ENCODE results near the gene SLC30A2.

Gene SLC30A2

DNA sequence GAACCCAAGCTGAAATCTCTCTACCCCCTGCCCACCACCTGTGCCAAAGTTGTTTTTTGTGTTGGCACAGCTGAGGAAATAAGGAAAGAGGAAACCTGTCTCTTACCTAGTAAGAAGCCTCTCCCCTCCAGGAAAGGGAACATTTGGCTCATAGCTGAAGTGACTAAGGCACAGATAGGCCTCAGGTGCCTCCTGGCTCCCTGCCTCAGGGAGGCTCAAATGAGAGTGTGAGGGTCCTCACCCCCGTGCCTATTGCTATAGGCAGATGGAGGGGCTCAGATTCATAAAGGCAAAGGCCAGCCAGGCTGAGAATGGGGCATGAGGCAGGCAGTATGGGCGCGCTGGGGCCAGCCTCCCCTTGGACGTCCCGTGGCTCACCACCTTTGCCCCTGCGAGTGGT is 7.4 kb downstream of the SLC30A2 start:
- no peak for DNase-seq

DNA sequence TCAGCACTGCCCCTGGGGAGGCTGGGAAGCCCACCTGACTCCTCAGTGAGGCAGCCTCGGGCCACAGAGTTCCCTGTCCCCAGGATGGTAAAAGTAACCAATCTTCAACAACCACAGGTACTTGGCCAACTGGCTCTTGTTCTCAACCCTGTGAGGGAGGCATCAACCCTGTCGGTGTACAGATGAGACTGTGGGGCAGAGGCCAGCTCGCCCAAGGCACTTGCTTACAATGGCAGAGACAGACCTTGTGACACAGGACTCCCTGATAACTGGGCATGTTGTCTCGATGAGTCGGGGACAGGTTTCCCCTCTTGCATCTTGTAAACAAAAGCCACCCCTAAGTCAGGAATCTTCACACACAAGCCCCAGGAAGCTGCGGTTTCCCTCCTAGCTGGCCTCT is 8.0 kb downstream of the SLC30A2 start:
- no peak for DNase-seq

DNA sequence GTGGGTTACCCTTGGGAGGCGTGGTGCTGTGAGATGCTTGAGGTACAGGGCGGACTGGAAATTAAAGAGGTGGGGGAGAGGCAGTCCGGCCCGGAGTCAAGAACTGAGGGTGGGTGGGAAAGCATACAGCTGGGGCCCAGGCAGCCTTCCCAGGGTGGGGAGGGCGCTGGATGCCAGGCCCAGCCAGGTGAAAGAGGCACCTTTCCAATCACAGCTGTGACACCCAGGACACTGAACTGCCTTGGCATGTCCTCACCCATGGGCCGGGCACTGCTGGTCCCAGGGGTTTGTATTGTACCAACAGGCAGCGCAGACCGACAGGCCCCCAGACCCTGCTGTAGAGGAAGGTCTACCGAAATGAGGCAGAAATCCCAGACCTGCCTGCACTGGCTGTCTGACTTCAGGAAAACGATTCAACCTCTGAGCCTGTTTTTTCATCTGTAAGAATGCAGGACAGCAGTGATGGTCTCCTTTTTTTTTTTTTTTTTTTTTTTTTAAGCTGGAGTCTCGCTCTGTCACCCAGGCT is 9.1 kb downstream of the SLC30A2 start:
- DNase-seq = no peak

DNA sequence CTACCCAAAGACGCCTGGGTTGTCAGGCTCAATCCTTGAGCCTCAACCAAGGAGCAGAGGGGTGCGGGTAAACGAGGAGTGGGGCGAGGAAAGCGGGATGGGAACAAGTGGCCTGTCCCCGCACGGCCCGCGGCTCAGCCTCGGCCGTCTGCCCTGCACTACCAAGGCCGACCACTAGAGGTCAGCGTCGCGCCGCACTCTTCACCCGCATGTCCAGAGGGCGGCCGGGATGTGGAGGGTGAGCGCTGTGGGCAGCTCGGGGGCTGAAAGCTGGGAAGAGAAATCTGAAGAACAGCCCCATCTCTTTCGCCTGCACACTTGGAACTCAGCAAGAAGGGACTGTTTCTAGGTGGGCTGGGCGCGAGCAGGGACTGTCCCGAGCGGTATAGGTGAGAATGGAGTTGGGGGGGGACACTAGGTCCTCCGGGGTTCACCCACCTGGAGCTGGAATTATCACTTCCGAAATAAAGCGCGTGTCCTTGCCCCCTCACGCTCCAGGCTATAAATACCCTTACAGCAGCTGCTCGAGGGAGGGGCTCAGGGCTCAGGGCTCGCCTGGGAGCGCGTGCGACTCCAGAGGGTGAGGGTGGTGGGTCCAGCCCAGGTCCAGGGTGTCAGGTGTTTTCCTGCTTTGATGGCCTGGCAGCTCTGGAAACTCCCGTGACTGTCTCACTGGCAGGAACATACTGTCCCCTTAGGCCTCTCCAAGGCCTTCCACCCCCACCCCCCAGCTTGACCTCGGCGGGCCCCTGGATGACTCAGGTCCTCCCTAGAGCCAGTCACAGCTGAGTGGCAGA is 9.8 kb downstream of the SLC30A2 start:
- no peak for DNase-seq

DNA sequence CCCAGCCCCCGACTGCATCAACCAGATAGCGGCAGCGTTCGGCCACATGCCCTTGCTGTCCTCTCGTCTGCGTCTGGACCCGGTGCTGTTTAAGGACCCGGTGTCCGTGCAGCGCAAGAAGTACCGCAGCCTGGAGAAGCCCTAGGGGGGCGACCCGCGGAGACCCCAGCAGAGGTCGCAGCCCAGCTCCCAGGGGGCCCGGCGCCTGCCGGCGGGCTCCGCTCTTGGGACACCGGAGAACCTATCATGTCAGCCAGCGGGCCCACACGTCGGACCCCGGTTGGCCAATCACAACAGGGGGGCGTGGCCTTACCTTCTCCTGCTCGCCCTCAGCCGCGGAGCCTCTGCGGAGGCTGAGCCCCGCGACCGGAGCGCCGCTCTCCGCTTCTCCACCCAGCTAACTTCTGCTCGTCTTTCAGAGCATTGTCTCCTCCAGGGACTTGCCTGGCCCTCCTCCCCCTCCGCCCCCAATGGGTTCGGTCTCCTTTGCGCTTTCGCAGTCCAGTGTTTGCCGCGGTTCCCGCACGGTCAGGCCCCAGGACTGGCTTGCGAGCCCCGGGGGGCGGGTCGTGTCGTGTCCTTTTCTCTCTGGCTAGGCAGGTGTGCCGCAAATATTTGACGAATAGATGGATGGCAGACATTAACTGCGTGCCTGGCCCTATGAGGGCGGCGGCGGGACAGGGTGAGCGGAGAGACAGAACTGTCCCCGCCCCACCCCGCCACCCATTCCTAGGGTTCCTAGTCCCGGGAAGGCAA is 10.5 kb downstream of the SLC30A2 start:
- DNase-seq = peak; percentile 57

DNA sequence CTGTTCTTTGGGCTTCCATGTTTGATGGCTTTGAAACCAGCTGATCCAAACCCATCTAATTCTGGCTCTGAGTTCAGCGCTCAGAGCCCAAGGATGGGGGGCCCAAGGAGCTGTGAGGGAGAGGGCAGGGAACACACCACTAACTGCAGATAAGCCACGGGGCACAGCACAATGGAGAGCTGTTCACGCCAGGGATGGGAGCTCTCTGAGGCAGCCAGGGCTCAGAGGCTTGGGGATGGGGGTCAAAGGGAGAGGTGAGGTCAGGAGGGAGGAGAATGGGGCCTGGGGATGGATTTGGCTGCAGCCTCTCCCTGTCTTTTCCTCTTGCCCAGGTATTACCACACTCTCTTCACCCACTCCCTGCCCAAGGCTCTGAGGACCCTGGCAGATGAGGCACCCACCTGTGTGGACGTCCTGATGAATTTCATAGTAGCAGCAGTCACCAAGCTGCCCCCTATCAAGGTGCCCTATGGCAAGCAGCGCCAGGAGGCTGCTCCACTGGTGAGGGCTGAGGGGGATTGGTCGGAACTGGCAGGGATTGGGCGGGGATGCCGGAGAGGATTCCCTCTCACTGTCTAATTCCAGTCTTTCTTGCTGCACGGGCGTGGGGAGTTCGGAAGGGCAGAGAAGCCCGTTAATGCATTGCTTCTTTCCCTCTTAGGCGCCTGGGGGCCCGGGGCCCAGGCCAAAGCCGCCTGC is 11.3 kb downstream of the SLC30A2 start:
- DNase-seq = no peak

DNA sequence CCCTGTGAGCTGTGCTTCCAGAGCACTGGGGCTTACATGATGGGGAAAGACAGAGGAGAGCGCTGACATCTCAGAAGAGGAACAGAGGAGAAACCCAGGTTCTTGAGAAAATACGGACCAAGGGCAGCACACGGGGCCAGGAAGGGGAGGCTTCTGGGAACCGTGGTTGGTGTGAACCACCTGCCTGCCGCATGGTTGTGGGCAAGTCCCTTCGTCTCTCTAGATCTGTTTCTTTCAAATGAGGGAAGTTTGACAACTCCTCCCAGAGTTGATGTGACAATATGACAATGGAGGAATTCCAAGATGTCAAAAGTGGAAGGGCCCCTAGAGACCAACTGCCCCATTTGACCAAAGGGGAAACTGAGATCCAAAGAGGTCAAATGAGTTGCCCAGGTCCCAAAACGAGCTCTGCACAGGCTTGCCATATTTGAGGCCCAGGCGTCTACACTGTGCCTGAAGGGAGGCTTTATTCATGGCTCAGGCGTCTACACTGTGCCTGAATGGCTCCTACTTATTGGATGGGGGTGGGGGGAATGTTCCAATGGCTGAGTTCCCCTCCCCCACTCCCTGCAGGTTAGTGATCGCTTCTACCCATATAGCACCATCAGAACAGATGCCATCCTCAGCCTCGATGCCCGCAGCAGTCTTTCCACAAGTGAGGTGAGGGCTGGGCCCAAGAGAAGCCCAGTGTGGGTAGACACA is 13.1 kb downstream of the SLC30A2 start:
- no peak for DNase-seq

DNA sequence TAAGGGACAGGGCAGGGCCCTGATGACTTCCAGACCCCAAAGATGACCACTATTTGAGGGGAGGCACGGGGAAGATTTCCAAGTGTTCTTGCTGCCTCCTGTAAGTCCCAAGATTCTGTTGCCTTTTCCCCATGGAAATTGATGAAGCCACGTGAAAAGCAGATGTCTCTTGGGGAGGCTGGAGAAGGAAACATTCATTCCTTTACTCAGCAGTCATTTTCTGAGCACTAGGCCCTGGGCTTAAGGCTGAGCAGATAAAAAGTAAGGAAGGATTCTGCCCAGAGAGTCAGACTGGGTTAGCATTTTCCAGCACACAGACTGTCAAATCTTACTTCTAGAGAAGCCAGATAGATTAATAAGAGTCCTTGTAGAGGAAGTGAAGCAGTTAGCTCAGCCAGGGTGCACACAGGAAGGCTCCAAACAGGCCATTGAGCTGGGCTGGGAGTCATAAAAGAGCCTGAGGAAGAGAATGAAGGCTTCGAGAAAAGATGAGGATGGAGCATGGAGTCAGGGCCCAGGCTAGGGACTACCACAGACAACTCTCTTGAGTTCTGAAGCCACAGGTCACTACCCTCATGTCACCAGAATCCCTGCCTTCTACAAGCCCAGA is 14.2 kb downstream of the SLC30A2 start:
- no peak for DNase-seq

DNA sequence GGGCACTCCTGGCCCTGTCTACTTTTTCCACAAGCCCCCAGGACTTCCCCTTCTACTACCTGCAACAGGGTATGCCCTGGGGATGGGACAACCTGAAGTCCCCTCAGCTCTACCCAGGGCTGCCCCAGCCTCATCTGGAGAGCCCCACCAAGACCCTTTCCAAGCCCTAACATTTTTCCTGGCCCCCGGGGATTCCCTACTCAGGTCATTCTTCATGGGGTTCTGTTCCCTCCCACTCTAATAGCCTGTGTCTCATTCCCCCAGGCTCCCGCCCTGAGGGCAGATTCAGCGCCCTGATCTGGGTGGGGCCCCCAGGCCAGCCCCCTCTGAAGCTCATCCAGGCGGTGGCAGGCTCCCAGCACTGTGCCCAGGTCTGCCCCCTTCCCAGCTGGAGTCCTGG is 14.7 kb downstream of the SLC30A2 start:
- DNase-seq = no peak

DNA sequence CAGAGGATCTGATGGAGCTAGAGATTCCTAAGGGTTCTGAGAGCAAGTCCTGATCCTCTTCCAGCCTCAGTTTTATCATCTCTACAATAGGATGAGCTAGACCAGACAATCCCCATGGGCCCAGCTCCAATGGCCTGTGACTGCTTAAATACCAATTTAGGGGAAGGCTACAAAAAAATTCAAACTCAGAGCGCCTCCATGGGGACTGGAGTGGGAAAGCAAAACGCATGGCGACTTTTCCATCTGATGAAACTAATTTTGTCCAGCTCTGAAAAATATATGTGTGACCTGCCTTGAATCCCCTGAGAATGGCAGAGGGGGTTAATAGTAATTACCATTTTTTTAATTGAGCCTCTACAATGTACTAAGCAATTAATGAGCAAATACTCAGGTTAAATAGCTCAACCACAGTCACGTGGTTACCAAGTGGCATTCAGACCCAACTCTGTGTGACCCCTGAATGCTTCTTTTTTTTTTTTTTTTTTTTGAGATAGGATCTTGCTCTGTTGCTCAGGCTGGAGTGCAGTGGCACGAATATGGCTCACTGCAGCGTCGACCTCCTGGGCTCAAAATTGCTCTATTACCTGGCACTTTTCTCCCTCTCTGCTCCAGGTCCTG is 15.9 kb downstream of the SLC30A2 start:
- DNase-seq = no peak

DNA sequence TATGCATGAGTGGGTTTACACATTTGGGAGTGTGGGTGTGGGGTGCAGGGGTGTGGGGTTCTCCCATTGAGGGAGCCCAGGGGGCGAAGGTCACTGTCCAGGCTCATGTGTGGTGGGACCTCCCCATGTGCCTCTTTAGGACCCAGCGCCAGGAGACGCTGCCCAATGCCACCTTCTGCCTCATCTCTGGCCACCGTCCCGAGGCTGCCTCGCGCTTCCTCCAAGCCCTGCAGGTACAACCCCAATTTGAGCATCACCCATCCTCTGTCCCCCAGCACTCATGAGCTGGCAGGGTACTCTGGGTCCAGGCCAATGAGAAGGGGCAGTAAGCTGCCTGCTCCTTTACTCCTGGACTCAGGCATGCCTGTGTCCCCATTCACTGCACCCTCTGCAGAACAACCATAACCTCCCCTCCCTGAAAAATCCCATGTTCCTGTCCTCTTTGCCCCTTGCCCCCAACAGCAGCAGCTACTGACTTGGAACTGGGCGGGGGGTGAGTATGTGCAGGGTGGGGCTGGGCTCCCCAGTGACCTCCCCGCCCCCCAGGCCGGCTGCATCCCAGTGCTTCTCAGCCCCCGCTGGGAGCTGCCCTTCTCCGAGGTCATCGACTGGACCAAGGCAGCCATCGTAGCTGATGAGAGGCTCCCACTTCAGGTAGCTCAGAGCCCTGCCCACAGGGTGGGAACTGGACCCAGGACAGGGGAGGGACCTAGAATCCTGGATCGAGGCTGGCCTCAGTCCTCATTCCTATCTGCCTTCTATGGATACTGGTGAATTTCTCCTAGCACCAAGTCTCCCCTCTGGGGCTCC is 16.7 kb downstream of the SLC30A2 start:
- no peak for DNase-seq

DNA sequence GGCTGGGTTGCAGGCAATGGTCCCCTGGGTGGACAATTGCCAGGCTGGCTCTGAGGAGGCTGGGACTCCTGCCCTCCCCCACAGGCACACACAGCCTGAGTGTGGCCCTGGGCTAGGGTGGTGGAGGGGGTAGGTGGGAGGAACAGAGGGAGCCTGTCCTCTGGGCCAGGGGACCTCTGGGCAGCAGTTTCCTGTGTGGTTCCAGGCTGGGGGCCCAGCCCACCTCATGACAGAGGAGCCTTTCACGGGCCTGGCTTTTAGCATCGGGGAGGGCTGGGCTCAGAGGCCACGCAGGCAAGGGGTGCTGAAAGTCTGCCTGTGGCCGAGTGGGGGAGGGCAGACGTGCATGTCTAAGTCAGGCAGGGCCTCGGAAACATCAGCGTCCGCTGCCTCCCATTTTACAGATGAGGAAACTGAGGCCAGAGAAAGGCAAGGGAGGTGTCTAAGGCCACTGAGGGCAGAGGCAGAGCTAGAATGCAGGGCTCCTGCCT is 17.4 kb downstream of the SLC30A2 start:
- no peak for DNase-seq

DNA sequence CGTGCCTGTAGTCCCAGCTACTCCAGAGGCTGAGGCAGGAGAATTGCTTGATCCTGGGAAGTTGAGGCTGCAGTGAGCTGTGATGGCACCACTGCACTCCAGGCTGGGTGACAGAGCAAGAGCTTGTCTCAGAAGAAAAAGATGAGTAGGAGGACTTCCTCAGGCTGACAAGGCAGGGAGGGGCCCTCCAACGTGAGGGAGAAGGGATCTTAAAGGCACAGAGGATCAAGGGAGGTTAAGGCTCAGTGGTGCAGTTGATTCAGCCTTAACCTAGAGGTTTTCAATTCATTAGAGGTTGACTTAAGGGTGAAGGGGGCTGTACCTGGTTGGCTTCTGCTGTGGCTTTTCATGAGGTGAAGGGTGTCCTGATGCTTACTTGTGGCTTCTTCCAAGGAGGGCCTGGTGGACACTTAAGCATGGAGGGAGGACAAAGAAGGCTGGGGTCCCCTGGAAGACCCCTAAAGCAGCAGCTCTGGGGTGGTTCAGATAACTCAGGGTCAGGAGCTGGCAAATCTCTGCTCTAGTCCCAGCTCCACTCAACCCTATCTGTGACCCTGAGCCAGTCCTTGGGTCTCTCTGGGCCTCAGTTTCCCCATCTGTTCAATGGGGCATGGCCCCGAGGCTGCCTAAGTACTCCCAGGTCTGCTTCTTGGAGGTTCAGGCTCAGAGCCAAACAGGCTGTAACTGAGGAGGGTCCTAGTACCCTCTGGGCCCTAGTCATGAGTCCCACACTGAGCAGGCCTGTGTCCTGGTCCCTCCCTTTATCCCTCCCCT is 18.0 kb downstream of the SLC30A2 start:
- DNase-seq = no peak

DNA sequence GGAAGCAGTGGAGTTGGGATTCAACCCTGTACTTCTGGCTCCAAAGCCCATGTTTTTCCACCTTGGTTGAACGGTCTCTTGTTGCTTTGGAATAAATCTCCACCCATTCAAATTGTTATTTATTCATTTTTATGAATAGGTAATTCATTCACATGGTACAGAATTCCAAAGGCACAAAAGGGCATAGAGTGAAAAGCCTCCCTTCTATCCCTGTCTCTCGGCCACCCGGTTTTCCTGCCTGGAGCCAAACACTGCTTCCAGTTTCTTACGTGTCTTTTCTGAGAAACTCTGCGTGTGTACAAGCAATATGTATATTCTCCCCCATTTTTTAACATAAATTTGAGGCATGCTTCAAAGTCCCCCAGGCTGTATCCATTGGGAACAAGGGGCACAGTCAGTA is 20.4 kb downstream of the SLC30A2 start:
- no peak for DNase-seq

DNA sequence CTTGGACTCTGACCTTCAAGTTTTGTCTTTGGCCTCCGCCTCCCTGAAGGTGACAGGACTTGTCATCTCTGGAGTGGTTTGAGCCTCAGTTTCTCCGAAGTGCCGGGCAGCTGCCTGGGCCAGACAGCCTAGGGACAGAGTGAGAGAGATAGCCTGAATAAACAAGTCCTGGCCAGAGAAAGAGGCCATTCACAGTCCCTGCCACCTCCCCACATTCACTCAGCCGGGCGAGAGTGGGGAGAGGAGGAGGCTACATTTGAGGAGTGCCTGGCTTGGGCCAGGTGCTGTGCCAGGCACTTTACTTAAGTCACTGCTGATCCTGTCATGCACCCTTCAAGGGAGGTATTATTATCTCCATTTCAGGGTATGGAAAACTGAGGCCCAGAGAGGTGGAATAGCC is 20.9 kb downstream of the SLC30A2 start:
- DNase-seq = no peak

DNA sequence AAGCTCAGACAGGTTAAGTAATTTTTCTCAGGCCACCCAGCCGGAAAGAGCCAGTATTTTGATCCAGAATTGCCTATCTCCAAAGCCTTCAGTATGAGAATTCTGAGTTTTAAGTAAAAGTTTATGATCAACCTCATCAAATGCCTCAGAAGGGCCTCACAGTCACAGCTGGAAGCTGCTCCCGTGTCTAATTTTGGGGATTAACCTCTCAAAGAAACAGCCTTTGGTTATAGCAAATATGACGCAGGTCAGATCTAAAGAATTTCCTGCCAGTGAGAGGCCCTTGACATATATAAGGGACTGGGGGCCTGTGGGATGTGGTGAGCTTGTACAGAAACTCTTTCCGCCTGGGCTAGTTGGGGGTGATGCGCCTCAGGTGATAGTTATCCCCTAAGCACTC is 22.1 kb downstream of the SLC30A2 start:
- no peak for DNase-seq

DNA sequence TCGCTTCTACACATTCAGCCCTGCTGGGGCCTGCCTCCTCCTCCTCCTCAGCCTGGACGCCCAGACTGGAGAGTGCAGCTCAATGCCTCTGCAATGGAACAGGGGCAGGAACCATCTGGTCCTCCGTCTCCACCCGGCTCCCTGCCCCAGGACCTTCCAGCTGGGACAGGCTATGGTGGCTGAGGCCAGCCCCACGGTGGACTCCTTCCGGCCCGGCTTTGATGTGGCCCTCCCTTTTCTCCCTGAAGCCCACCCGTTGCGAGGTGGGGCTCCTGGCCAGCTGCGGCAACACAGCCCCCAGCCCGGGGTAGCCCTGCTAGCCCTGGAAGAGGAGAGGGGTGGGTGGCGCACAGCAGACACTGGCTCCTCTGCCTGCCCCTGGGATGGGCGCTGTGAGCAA is 22.9 kb downstream of the SLC30A2 start:
- no peak for DNase-seq

DNA sequence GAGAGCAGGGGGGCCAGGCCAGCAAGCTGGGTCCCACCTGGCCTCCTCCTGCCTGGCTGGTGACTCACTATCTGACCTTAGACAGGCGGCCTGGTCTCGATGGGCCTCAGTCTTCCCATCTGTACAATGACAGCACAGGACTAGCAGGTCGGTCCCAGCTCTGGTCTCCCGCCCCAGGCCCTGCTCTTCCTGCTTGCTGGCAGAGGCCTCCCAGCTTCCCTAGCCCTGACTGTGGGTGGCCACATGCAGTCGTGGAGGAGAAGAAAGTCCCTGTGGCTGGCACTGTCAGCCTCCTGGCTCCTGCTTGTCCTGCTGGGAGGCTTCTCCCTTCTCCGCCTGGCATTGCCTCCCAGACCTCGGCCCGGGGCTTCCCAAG is 23.5 kb downstream of the SLC30A2 start:
- no peak for DNase-seq

DNA sequence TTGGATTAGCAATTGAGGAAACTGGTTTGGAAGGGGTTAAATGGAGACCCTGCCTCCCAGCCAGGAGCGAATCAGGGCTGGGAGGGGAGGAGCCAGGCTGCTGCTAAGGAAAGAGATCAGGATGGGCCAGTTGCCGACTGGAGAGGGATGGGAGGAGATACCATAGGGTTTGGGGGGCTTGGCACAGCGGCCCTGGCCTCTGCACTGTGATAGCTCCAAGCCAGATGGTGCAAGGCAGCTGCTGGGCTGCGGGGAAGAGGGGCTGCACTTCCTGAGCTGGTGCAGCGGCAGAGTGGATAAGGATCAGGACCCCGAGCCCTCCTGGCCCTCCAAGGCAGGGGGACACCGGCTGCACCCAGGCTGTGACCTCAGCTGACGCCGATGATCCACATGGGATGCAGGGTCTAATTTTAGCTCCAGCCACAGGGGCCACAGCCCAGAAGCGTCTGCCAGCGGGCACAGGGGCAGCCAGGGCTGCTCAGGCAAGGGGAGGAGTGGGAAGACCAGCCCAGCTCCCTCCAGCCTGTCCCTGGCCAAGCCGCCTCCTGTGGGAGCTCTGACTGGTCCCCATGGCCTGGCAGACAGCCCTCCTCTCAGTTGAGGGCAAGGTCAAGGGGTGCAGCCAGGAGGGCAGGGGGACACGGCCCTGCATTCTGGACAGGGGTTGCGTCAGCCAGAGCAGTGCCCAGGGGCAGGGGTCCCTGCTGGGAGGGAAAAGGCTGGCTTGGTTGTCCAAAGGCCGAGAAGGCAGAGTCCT is 24.1 kb downstream of the SLC30A2 start, which contains the start of gene EXTL1:
Gene EXTL1 (plus strand): TSS at position 129 of the 757 bp plus-strand sequence. CDS start 872 bp downstream, outside the sequence.
- no peak for DNase-seq

All from NCI-H1417 treated with DMSO at 0.1 percent for 48 hours (cell line).